Measurements from ENCODE around the gene PHC2. TPM values are rescaled to one million over a fixed set of nuclear protein-coding genes. Genes with fewer than 3 reads are reported as not detected.

The PHC2 gene
- total RNA-seq, 2 experiments from 2014 or later = 34.0 to 35.0 TPM

- ChIA-PET POLR2A (no interaction called here), CTCF (ENCODE audit: unreplicated experiment) (no interaction called here)
- no peak overlapping the region for H3K4me2 ChIP-seq (ENCODE audit: low read length)
- H3K9me3 ChIP-seq (ENCODE audit: low read length) = no peaks in the 10 kb centered on the region
- no peak for DNase-seq (ENCODE audit: low spot score)
- no peak overlapping the region for H3K4me3 ChIP-seq (ENCODE audit: low read depth, low read length, poor library complexity, severe bottlenecking)
- no peak for TF ChIP-seq EZH2phosphoT487 (IDR thresholded peaks at IDR 0.05; ENCODE audit: borderline replicate concordance, low read depth, low read length)
- TF ChIP-seq CTCF (conservative IDR thresholded peaks at IDR 0.05; ENCODE audit: low read length) = no peak
- no peaks in the 10 kb centered on the region for H3K79me2 ChIP-seq (ENCODE audit: insufficient read depth, low read depth, low read length)
- intact Hi-C loops (cut with micrococcal nuclease; ENCODE audit: unreplicated experiment) = loop anchor here (5.0 kb wide), 1 partner anchor 48 kb away; no protein-coding TSS in a partner anchor
- no peaks in the 10 kb centered on the region for H3K9me2 ChIP-seq (ENCODE audit: insufficient read depth, low read length)
- H3K36me3 ChIP-seq (ENCODE audit: insufficient read depth, low read length) = no peaks in the 10 kb centered on the region
- H3K4me1 ChIP-seq (ENCODE audit: insufficient read depth, low read length, poor library complexity, severe bottlenecking) = no peaks in the 10 kb centered on the region
- no peak overlapping the region for H3K27ac ChIP-seq (ENCODE audit: low read depth, low read length, poor library complexity, severe bottlenecking)
- no peak overlapping the region for H2AFZ ChIP-seq (ENCODE audit: low read length)
- no TSS peak for BruUV-seq (replicated peaks)
- H4K20me1 ChIP-seq (ENCODE audit: insufficient read depth, low read length) = no peaks in the 10 kb centered on the region
These were observed 36.9 kb downstream of the PHC2 start for GRCh38 chr1:33393991-33394390.

- Histone ChIP-seq H4K20me1 (ENCODE audit: insufficient read depth, low read length) (no peaks in the 10 kb centered on the region), H3K4me2 (ENCODE audit: low read length) (no peak overlapping the region), H3K36me3 (ENCODE audit: insufficient read depth, low read length) (no peaks in the 10 kb centered on the region), H3K27ac (ENCODE audit: low read depth, low read length, poor library complexity, severe bottlenecking) (no peak overlapping the region), H3K4me3 (ENCODE audit: low read depth, low read length, poor library complexity, severe bottlenecking) (no peak overlapping the region), H2AFZ (ENCODE audit: low read length) (no peak overlapping the region), H3K4me1 (ENCODE audit: insufficient read depth, low read length, poor library complexity, severe bottlenecking) (no peaks in the 10 kb centered on the region), H3K9me3 (ENCODE audit: low read length) (no peaks in the 10 kb centered on the region), H3K9me2 (ENCODE audit: insufficient read depth, low read length) (no peaks in the 10 kb centered on the region), H3K79me2 (ENCODE audit: insufficient read depth, low read depth, low read length) (no peaks in the 10 kb centered on the region)
- DNase-seq (ENCODE audit: low spot score) = no peak
- TF ChIP-seq CTCF (conservative IDR thresholded peaks at IDR 0.05; ENCODE audit: low read length) (no peak), EZH2phosphoT487 (IDR thresholded peaks at IDR 0.05; ENCODE audit: borderline replicate concordance, low read depth, low read length) (no peak)
- ChIA-PET CTCF (ENCODE audit: unreplicated experiment) (no interaction called here), POLR2A (no interaction called here)
- intact Hi-C loops (cut with micrococcal nuclease; ENCODE audit: unreplicated experiment) = loop anchor here (5.0 kb wide), 1 partner anchor 49 kb away; no protein-coding TSS in a partner anchor
- no TSS peak for BruUV-seq (replicated peaks)
These were observed 37.4 kb downstream of the PHC2 start for GRCh38 chr1:33393524-33393923.

- DNase-seq (ENCODE audit: low spot score) = no peak
- H3K9me2 ChIP-seq (ENCODE audit: insufficient read depth, low read length) = no peaks in the 10 kb centered on the region
- ChIA-PET POLR2A (no interaction called here), CTCF (ENCODE audit: unreplicated experiment) (no interaction called here)
- no peaks in the 10 kb centered on the region for H3K36me3 ChIP-seq (ENCODE audit: insufficient read depth, low read length)
- intact Hi-C loops (cut with micrococcal nuclease; ENCODE audit: unreplicated experiment) = loop anchor here (5.0 kb wide), 1 partner anchor 50 kb away; no protein-coding TSS in a partner anchor
- no peak for TF ChIP-seq CTCF (conservative IDR thresholded peaks at IDR 0.05; ENCODE audit: low read length)
- no peak for TF ChIP-seq EZH2phosphoT487 (IDR thresholded peaks at IDR 0.05; ENCODE audit: borderline replicate concordance, low read depth, low read length)
- no TSS peak for BruUV-seq (replicated peaks)
- no peaks in the 10 kb centered on the region for H3K79me2 ChIP-seq (ENCODE audit: insufficient read depth, low read depth, low read length)
- H3K9me3 ChIP-seq (ENCODE audit: low read length) = no peaks in the 10 kb centered on the region
- no peaks in the 10 kb centered on the region for H3K4me1 ChIP-seq (ENCODE audit: insufficient read depth, low read length, poor library complexity, severe bottlenecking)
- no peaks in the 10 kb centered on the region for H4K20me1 ChIP-seq (ENCODE audit: insufficient read depth, low read length)
- H3K4me2 ChIP-seq (ENCODE audit: low read length) = no peak overlapping the region
- H2AFZ ChIP-seq (ENCODE audit: low read length) = no peak overlapping the region
- no peak overlapping the region for H3K27ac ChIP-seq (ENCODE audit: low read depth, low read length, poor library complexity, severe bottlenecking)
- H3K4me3 ChIP-seq (ENCODE audit: low read depth, low read length, poor library complexity, severe bottlenecking) = no peak overlapping the region
These were observed 38.3 kb downstream of the PHC2 start for GRCh38 chr1:33392639-33393038.

Data from OCI-LY7 (cell line).